ENCODE measurements around the gene UBA6.
A peak's percentile ranks its signal among the peaks of the same experiment; 100 is the strongest.

The UBA6 gene

GRCh38 chr4:67603310-67604028, 97.5 kb downstream of the UBA6 start:
- Histone ChIP-seq H3K9me3 (ENCODE audit: control insufficient read depth in 5 of 5, low read length in 5 of 5) (no peaks in the 10 kb centered on the region), H3K4me1 (ENCODE audit: control insufficient read depth in 5 of 5, insufficient read depth in 5 of 5, low read length in 5 of 5) (no peaks in the 10 kb centered on the region), H3K4me3 (ENCODE audit: low read depth in 1 of 5, low read length in 5 of 5) (no peak overlapping the region), H3K27ac (ENCODE audit: low read depth, low read length) (no peak overlapping the region), H3K9ac (ENCODE audit: low read length in 5 of 5) (no peak overlapping the region), H3K27me3 (ENCODE audit: control insufficient read depth in 5 of 5, insufficient read depth in 4 of 5, low read length in 5 of 5) (no peaks in the 10 kb centered on the region), H3K36me3 (ENCODE audit: control insufficient read depth in 5 of 5, insufficient read depth in 5 of 5, low read length in 5 of 5) (no peaks in the 10 kb centered on the region)

- Histone ChIP-seq H3K4me3 (ENCODE audit: low read depth in 1 of 5, low read length in 5 of 5) (peak overlapping the region in 1 of 5 donors; percentile 33), H3K9me3 (ENCODE audit: control insufficient read depth in 5 of 5, low read length in 5 of 5) (no peaks in the 10 kb centered on the region), H3K27me3 (ENCODE audit: control insufficient read depth in 5 of 5, insufficient read depth in 4 of 5, low read length in 5 of 5) (no peaks in the 10 kb centered on the region), H3K27ac (ENCODE audit: low read depth, low read length) (no peak overlapping the region), H3K36me3 (ENCODE audit: control insufficient read depth in 5 of 5, insufficient read depth in 5 of 5, low read length in 5 of 5) (no peaks in the 10 kb centered on the region), H3K9ac (ENCODE audit: low read length in 5 of 5) (peak overlapping the region in 2 of 5 donors; percentile 2 to 56), H3K4me1 (ENCODE audit: control insufficient read depth in 5 of 5, insufficient read depth in 5 of 5, low read length in 5 of 5) (peaks cover 0 to 10% (median 0%) of the 10 kb centered on the region in 5 donors)
Observed at GRCh38 chr4:67593741-67594175, 107.2 kb downstream of the UBA6 start.

- no peaks in the 10 kb centered on the region for H3K4me1 ChIP-seq (ENCODE audit: control insufficient read depth in 5 of 5, insufficient read depth in 5 of 5, low read length in 5 of 5)
- no peaks in the 10 kb centered on the region for H3K36me3 ChIP-seq (ENCODE audit: control insufficient read depth in 5 of 5, insufficient read depth in 5 of 5, low read length in 5 of 5)
- no peak overlapping the region for H3K9ac ChIP-seq (ENCODE audit: low read length in 5 of 5)
- no peaks in the 10 kb centered on the region for H3K27me3 ChIP-seq (ENCODE audit: control insufficient read depth in 5 of 5, insufficient read depth in 4 of 5, low read length in 5 of 5)
- no peak overlapping the region for H3K27ac ChIP-seq (ENCODE audit: low read depth, low read length)
- H3K4me3 ChIP-seq (ENCODE audit: low read depth in 1 of 5, low read length in 5 of 5): no peak overlapping the region
- no peaks in the 10 kb centered on the region for H3K9me3 ChIP-seq (ENCODE audit: control insufficient read depth in 5 of 5, low read length in 5 of 5)
Observed at GRCh38 chr4:67587156-67587555, 113.8 kb downstream of the UBA6 start.

- Histone ChIP-seq H3K9ac (ENCODE audit: low read length in 5 of 5) (no peak overlapping the region), H3K36me3 (ENCODE audit: control insufficient read depth in 5 of 5, insufficient read depth in 5 of 5, low read length in 5 of 5) (no peaks in the 10 kb centered on the region), H3K9me3 (ENCODE audit: control insufficient read depth in 5 of 5, low read length in 5 of 5) (no peaks in the 10 kb centered on the region), H3K27ac (ENCODE audit: low read depth, low read length) (no peak overlapping the region), H3K4me1 (ENCODE audit: control insufficient read depth in 5 of 5, insufficient read depth in 5 of 5, low read length in 5 of 5) (no peaks in the 10 kb centered on the region), H3K4me3 (ENCODE audit: low read depth in 1 of 5, low read length in 5 of 5) (no peak overlapping the region), H3K27me3 (ENCODE audit: control insufficient read depth in 5 of 5, insufficient read depth in 4 of 5, low read length in 5 of 5) (no peaks in the 10 kb centered on the region)
Observed at GRCh38 chr4:67584496-67584895, 116.5 kb downstream of the UBA6 start.

- Histone ChIP-seq H3K27me3 (ENCODE audit: control insufficient read depth in 5 of 5, insufficient read depth in 4 of 5, low read length in 5 of 5) (no peaks in the 10 kb centered on the region), H3K27ac (ENCODE audit: low read depth, low read length) (no peak overlapping the region), H3K4me3 (ENCODE audit: low read depth in 1 of 5, low read length in 5 of 5) (no peak overlapping the region), H3K36me3 (ENCODE audit: control insufficient read depth in 5 of 5, insufficient read depth in 5 of 5, low read length in 5 of 5) (no peaks in the 10 kb centered on the region), H3K4me1 (ENCODE audit: control insufficient read depth in 5 of 5, insufficient read depth in 5 of 5, low read length in 5 of 5) (no peaks in the 10 kb centered on the region), H3K9me3 (ENCODE audit: control insufficient read depth in 5 of 5, low read length in 5 of 5) (no peaks in the 10 kb centered on the region), H3K9ac (ENCODE audit: low read length in 5 of 5) (no peak overlapping the region)
Observed at GRCh38 chr4:67581913-67582312, 119.0 kb downstream of the UBA6 start.

GRCh38 chr4:67581208-67581857, 119.6 kb downstream of the UBA6 start:
- Histone ChIP-seq H3K9ac (ENCODE audit: low read length in 5 of 5) (no peak overlapping the region), H3K27ac (ENCODE audit: low read depth, low read length) (no peak overlapping the region), H3K27me3 (ENCODE audit: control insufficient read depth in 5 of 5, insufficient read depth in 4 of 5, low read length in 5 of 5) (no peaks in the 10 kb centered on the region), H3K4me3 (ENCODE audit: low read depth in 1 of 5, low read length in 5 of 5) (no peak overlapping the region), H3K4me1 (ENCODE audit: control insufficient read depth in 5 of 5, insufficient read depth in 5 of 5, low read length in 5 of 5) (no peaks in the 10 kb centered on the region), H3K36me3 (ENCODE audit: control insufficient read depth in 5 of 5, insufficient read depth in 5 of 5, low read length in 5 of 5) (no peaks in the 10 kb centered on the region), H3K9me3 (ENCODE audit: control insufficient read depth in 5 of 5, low read length in 5 of 5) (no peaks in the 10 kb centered on the region)

GRCh38 chr4:67580577-67580976, 120.4 kb downstream of the UBA6 start:
- Histone ChIP-seq H3K27me3 (ENCODE audit: control insufficient read depth in 5 of 5, insufficient read depth in 4 of 5, low read length in 5 of 5) (no peaks in the 10 kb centered on the region), H3K9me3 (ENCODE audit: control insufficient read depth in 5 of 5, low read length in 5 of 5) (no peaks in the 10 kb centered on the region), H3K4me3 (ENCODE audit: low read depth in 1 of 5, low read length in 5 of 5) (no peak overlapping the region), H3K36me3 (ENCODE audit: control insufficient read depth in 5 of 5, insufficient read depth in 5 of 5, low read length in 5 of 5) (no peaks in the 10 kb centered on the region), H3K9ac (ENCODE audit: low read length in 5 of 5) (no peak overlapping the region), H3K4me1 (ENCODE audit: control insufficient read depth in 5 of 5, insufficient read depth in 5 of 5, low read length in 5 of 5) (no peaks in the 10 kb centered on the region), H3K27ac (ENCODE audit: low read depth, low read length) (no peak overlapping the region)

GRCh38 chr4:67576538-67576937, 124.4 kb downstream of the UBA6 start:
- H3K27ac ChIP-seq (ENCODE audit: low read depth, low read length): no peak overlapping the region
- H3K27me3 ChIP-seq (ENCODE audit: control insufficient read depth in 5 of 5, insufficient read depth in 4 of 5, low read length in 5 of 5): no peaks in the 10 kb centered on the region
- H3K9ac ChIP-seq (ENCODE audit: low read length in 5 of 5): no peak overlapping the region
- no peak overlapping the region for H3K4me3 ChIP-seq (ENCODE audit: low read depth in 1 of 5, low read length in 5 of 5)
- H3K9me3 ChIP-seq (ENCODE audit: control insufficient read depth in 5 of 5, low read length in 5 of 5): no peaks in the 10 kb centered on the region
- H3K36me3 ChIP-seq (ENCODE audit: control insufficient read depth in 5 of 5, insufficient read depth in 5 of 5, low read length in 5 of 5): no peaks in the 10 kb centered on the region
- H3K4me1 ChIP-seq (ENCODE audit: control insufficient read depth in 5 of 5, insufficient read depth in 5 of 5, low read length in 5 of 5): no peaks in the 10 kb centered on the region

GRCh38 chr4:67576059-67576466, 124.9 kb downstream of the UBA6 start:
- Histone ChIP-seq H3K9ac (ENCODE audit: low read length in 5 of 5) (no peak overlapping the region), H3K36me3 (ENCODE audit: control insufficient read depth in 5 of 5, insufficient read depth in 5 of 5, low read length in 5 of 5) (no peaks in the 10 kb centered on the region), H3K4me3 (ENCODE audit: low read depth in 1 of 5, low read length in 5 of 5) (no peak overlapping the region), H3K9me3 (ENCODE audit: control insufficient read depth in 5 of 5, low read length in 5 of 5) (no peaks in the 10 kb centered on the region), H3K27ac (ENCODE audit: low read depth, low read length) (no peak overlapping the region), H3K4me1 (ENCODE audit: control insufficient read depth in 5 of 5, insufficient read depth in 5 of 5, low read length in 5 of 5) (no peaks in the 10 kb centered on the region), H3K27me3 (ENCODE audit: control insufficient read depth in 5 of 5, insufficient read depth in 4 of 5, low read length in 5 of 5) (no peaks in the 10 kb centered on the region)

- Histone ChIP-seq H3K27me3 (ENCODE audit: control insufficient read depth in 5 of 5, insufficient read depth in 4 of 5, low read length in 5 of 5) (no peaks in the 10 kb centered on the region), H3K9me3 (ENCODE audit: control insufficient read depth in 5 of 5, low read length in 5 of 5) (no peaks in the 10 kb centered on the region), H3K36me3 (ENCODE audit: control insufficient read depth in 5 of 5, insufficient read depth in 5 of 5, low read length in 5 of 5) (no peaks in the 10 kb centered on the region), H3K9ac (ENCODE audit: low read length in 5 of 5) (no peak overlapping the region), H3K4me1 (ENCODE audit: control insufficient read depth in 5 of 5, insufficient read depth in 5 of 5, low read length in 5 of 5) (no peaks in the 10 kb centered on the region), H3K4me3 (ENCODE audit: low read depth in 1 of 5, low read length in 5 of 5) (no peak overlapping the region), H3K27ac (ENCODE audit: low read depth, low read length) (no peak overlapping the region)
Observed at GRCh38 chr4:67575232-67576058, 125.5 kb downstream of the UBA6 start.
